B cell (primary cell): ENCODE results near the gene IGFL2.

Experiments
- EZH2 ChIP-seq: IDR thresholded peaks from 2 replicates; pipeline ENCODE4 v1.6.1; 2012; ENCODE audit warnings: borderline replicate concordance, low read depth, mild to moderate bottlenecking, moderate library complexity, low read length; ENCODE audit not compliant: insufficient read depth, poor library complexity, severe bottlenecking
- TF ChIP-seq, protein P1 (sequence below): fragments of 200-600 bp; IDR thresholded peaks from one replicate; pipeline ENCODE4 v1.8.0; 2022; ENCODE audit warnings: antibody characterized with exemption, mild to moderate bottlenecking

- TF ChIP-seq, protein P1, sequence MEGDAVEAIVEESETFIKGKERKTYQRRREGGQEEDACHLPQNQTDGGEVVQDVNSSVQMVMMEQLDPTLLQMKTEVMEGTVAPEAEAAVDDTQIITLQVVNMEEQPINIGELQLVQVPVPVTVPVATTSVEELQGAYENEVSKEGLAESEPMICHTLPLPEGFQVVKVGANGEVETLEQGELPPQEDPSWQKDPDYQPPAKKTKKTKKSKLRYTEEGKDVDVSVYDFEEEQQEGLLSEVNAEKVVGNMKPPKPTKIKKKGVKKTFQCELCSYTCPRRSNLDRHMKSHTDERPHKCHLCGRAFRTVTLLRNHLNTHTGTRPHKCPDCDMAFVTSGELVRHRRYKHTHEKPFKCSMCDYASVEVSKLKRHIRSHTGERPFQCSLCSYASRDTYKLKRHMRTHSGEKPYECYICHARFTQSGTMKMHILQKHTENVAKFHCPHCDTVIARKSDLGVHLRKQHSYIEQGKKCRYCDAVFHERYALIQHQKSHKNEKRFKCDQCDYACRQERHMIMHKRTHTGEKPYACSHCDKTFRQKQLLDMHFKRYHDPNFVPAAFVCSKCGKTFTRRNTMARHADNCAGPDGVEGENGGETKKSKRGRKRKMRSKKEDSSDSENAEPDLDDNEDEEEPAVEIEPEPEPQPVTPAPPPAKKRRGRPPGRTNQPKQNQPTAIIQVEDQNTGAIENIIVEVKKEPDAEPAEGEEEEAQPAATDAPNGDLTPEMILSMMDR: no peak
- no peak for TF ChIP-seq EZH2
Observed at GRCh38 chr19:46202872-46203860, 55.1 kb downstream of the IGFL2 start.
